Measurements from ENCODE around the gene SPAG7. TPM values are rescaled to one million over a fixed set of nuclear protein-coding genes. Genes with fewer than 3 reads are reported as not detected.

SPAG7 gene
- total and polyA plus RNA-seq, 7 donors, result 42.6 to 84.5 (median 73.9) TPM

GRCh38 chr17:4937553-4937952 is 30.1 kb downstream of the SPAG7 start:
- H3K27me3 ChIP-seq, result no peaks in the 10 kb centered on the region
- no peak for TF ChIP-seq POLR2AphosphoS5 (IDR thresholded peaks at IDR 0.05)
- no peak for TF ChIP-seq POLR2A (IDR thresholded peaks at IDR 0.05)
- TF ChIP-seq EP300 (IDR thresholded peaks at IDR 0.05), result no peak
- TF ChIP-seq CTCF (IDR thresholded peaks at IDR 0.05), result no peak
- H3K27ac ChIP-seq, result peak overlapping the region in 2 of 4 donors; percentile 96
- H3K4me3 ChIP-seq, result no peak overlapping the region
- no peaks in the 10 kb centered on the region for H3K9me3 ChIP-seq
- WGBS, 2 donors, result 94 to 97% methylated on average over 16 of the region's 16 CpGs
- DNase-seq, result no peak
- H3K4me1 ChIP-seq, result peaks cover 0 to 49% (median 40%) of the 10 kb centered on the region in 4 donors
- peaks cover 13 to 33% (median 19%) of the 10 kb centered on the region in 4 donors for H3K36me3 ChIP-seq
- intact Hi-C loops (cut with DNase I), result no loop called here

- no peaks in the 10 kb centered on the region for H3K27me3 ChIP-seq
- no peak overlapping the region for H3K4me3 ChIP-seq
- 86 to 92% methylated on average over 3 of the region's 3 CpGs for WGBS, 2 donors
- no peak for DNase-seq
- TF ChIP-seq CTCF (IDR thresholded peaks at IDR 0.05) (no peak), POLR2AphosphoS5 (IDR thresholded peaks at IDR 0.05) (no peak), EP300 (IDR thresholded peaks at IDR 0.05) (no peak), POLR2A (IDR thresholded peaks at IDR 0.05) (no peak)
- peaks cover 13 to 27% (median 16%) of the 10 kb centered on the region in 4 donors for H3K36me3 ChIP-seq
- peaks cover 0 to 38% (median 33%) of the 10 kb centered on the region in 4 donors for H3K4me1 ChIP-seq
- H3K9me3 ChIP-seq, result no peaks in the 10 kb centered on the region
- intact Hi-C loops (cut with DNase I), result no loop called here
- H3K27ac ChIP-seq, result no peak overlapping the region
Observed at GRCh38 chr17:4936436-4936835, 31.2 kb downstream of the SPAG7 start.

GRCh38 chr17:4935650-4936049 is 32.0 kb downstream of the SPAG7 start:
- TF ChIP-seq POLR2A (IDR thresholded peaks at IDR 0.05), result no peak
- no peak for TF ChIP-seq CTCF (IDR thresholded peaks at IDR 0.05)
- no peak for TF ChIP-seq EP300 (IDR thresholded peaks at IDR 0.05)
- no peak for TF ChIP-seq POLR2AphosphoS5 (IDR thresholded peaks at IDR 0.05)
- Histone ChIP-seq H3K36me3 (peaks cover 13 to 27% (median 16%) of the 10 kb centered on the region in 4 donors), H3K9me3 (no peaks in the 10 kb centered on the region), H3K27ac (no peak overlapping the region), H3K4me1 (peaks cover 0 to 31% (median 25%) of the 10 kb centered on the region in 4 donors), H3K27me3 (no peaks in the 10 kb centered on the region), H3K4me3 (no peak overlapping the region)
- DNase-seq, result no peak
- intact Hi-C loops (cut with DNase I), result no loop called here

- Histone ChIP-seq H3K9me3 (no peaks in the 10 kb centered on the region), H3K36me3 (peaks cover 13 to 27% (median 16%) of the 10 kb centered on the region in 4 donors), H3K27me3 (no peaks in the 10 kb centered on the region), H3K4me1 (peaks cover 0 to 30% (median 24%) of the 10 kb centered on the region in 4 donors), H3K27ac (peak overlapping the region in 3 of 4 donors; percentile 5 to 42 (median 42)), H3K4me3 (no peak overlapping the region)
- no peak for TF ChIP-seq POLR2AphosphoS5 (IDR thresholded peaks at IDR 0.05)
- TF ChIP-seq POLR2A (IDR thresholded peaks at IDR 0.05), result no peak
- peak in 1 of 4 experiments; percentile 6 for TF ChIP-seq CTCF (IDR thresholded peaks at IDR 0.05)
- no peak for TF ChIP-seq EP300 (IDR thresholded peaks at IDR 0.05)
- 28 to 38% methylated on average over 14 of the region's 14 CpGs for WGBS, 2 donors
- intact Hi-C loops (cut with DNase I), result no loop called here
- DNase-seq, result no peak
Observed at GRCh38 chr17:4934173-4934979, 33.2 kb downstream of the SPAG7 start.
